K562 (cell line): Measurements from ENCODE around the gene PSAP. TPM values are rescaled to one million over a fixed set of nuclear protein-coding genes. Genes with fewer than 3 reads are reported as not detected.

Experiments used
- ATAC-seq: fragments of 200-7000 bp; cut with Tn5 transposase; 3 replicates; pipeline ENCODE4 v1.9.1; 2020; ENCODE audit warnings: moderate library complexity
- BruUV-seq: library from RNA; stranded (reverse); fragments of 400-500 nt; replicated peaks from 2 replicates; lab custom pipeline; 2021; lab: Mats Ljungman, UMichigan
- CTCF ChIA-PET: fragments of 300-600 bp; formaldehyde crosslinking; extraction: SDS; loops from one replicate; lab custom pipeline; 2021; ENCODE audit warnings: low intra/inter-chr PET ratio; lab: Yijun Ruan, JAX
- POLR2A ChIA-PET: fragments of 300-600, 350-650 bp; sonication (Branson Sonifier 250); formaldehyde crosslinking; extraction: SDS; loops from one replicate; lab custom pipeline; 2021; ENCODE audit warnings: antibody characterized with exemption, inconsistent platforms; lab: Yijun Ruan, JAX
- DNase-seq, 4 experiments: peaks; one replicate each; pipeline versions ENCODE4 v3.0.0 to v3.0.0-alpha.2; 2011 to 2018; ENCODE audit warnings: low spot score in 3 of 4, mixed read lengths in 3 of 4; ENCODE audit errors: extremely low read depth in 1 of 4
- FAIRE-seq: peaks from 2 replicates; lab custom pipeline; 2011; peaks lifted over from hg19 to GRCh38; lab: Jason Lieb, UNC
- H2AFZ ChIP-seq: 2 replicates; pipeline ENCODE4 v1.6.0; 2011; ENCODE audit warnings: low read depth, low read length, control low read depth, inconsistent platforms
- H3K27ac ChIP-seq: fragments of 200-600 bp; 3 replicates; pipeline ENCODE4 v1.8.0; 2011; ENCODE audit warnings: low read depth, mild to moderate bottlenecking, control low read depth, inconsistent platforms, low read length, moderate library complexity, mixed read lengths; ENCODE audit errors: extremely low read depth
- H3K27me3 ChIP-seq, 2 experiments: fragments of 300-600 bp in 1 of 2; 2 replicates in 1 of 2; 3 replicates in 1 of 2; pipeline versions ENCODE4 v1.6.0 to v1.8.0; 2011; ENCODE audit warnings: inconsistent platforms in 2 of 2, low read length in 2 of 2, mild to moderate bottlenecking in 1 of 2, mixed read lengths in 1 of 2, moderate library complexity in 1 of 2; ENCODE audit not compliant: control insufficient read depth in 2 of 2, insufficient read depth in 2 of 2
- H3K36me3 ChIP-seq: fragments of 300-600 bp; 3 replicates; pipeline ENCODE4 v1.8.0; 2011; ENCODE audit warnings: mild to moderate bottlenecking, low read length, inconsistent platforms; ENCODE audit not compliant: control insufficient read depth, insufficient read depth
- H3K4me1 ChIP-seq, 2 experiments: fragments of 200-600 bp in 1 of 2; replicated peaks in 1 of 2; 2 replicates in 1 of 2; 3 replicates in 1 of 2; pipeline versions ENCODE4 v1.5.1 to v1.8.0; 2011; ENCODE audit warnings: inconsistent platforms in 2 of 2, low read length in 2 of 2, mild to moderate bottlenecking in 1 of 2, mixed read lengths in 1 of 2, moderate library complexity in 1 of 2; ENCODE audit not compliant: control insufficient read depth in 2 of 2, insufficient read depth in 2 of 2
- H3K4me2 ChIP-seq: 2 replicates; pipeline ENCODE4 v1.6.1; 2011; ENCODE audit warnings: low read length, control low read depth, inconsistent platforms, mixed read lengths; ENCODE audit not compliant: insufficient read depth
- H3K4me3 ChIP-seq: fragments of 200-600 bp; sonication (generic), shearing (Covaris generic); 2 replicates; pipeline ENCODE4 v1.5.1; 2016; ENCODE audit warnings: control low read depth, inconsistent platforms
- H3K79me2 ChIP-seq: fragments of 200-600 bp; 3 replicates; pipeline ENCODE4 v1.8.0; 2011; ENCODE audit warnings: low read length, inconsistent platforms; ENCODE audit not compliant: control insufficient read depth, insufficient read depth
- H3K9ac ChIP-seq, 2 experiments: 2 replicates each; pipeline versions ENCODE4 v1.6.0 to v1.6.1; 2011; ENCODE audit warnings: low read depth in 2 of 2, low read length in 2 of 2, control low read depth in 1 of 2, inconsistent platforms in 1 of 2, mild to moderate bottlenecking in 1 of 2, mixed read lengths in 1 of 2; ENCODE audit not compliant: insufficient read depth in 1 of 2
- H3K9me1 ChIP-seq: one replicate; pipeline ENCODE4 v1.6.0; 2011; ENCODE audit warnings: inconsistent platforms, mild to moderate bottlenecking, low read length, moderate library complexity; ENCODE audit not compliant: control insufficient read depth, insufficient read depth
- H3K9me3 ChIP-seq: replicated peaks from 2 replicates; pipeline ENCODE4 v1.5.1; 2011; ENCODE audit warnings: low read depth, low read length, inconsistent platforms; ENCODE audit not compliant: control insufficient read depth, insufficient read depth
- H4K20me1 ChIP-seq: replicated peaks from 2 replicates; pipeline ENCODE4 v1.6.1; 2011; ENCODE audit warnings: low read length, inconsistent platforms, mixed read lengths; ENCODE audit not compliant: control insufficient read depth, insufficient read depth
- ATF1 ChIP-seq, 2 experiments: fragments of 450-650 bp in 1 of 2; IDR thresholded peaks; 2 replicates each; pipeline ENCODE4 v1.6.1; 2016; ENCODE audit warnings: missing compliant biosample characterization in 1 of 2, missing genetic modification characterization in 1 of 2
- CREM ChIP-seq: IDR thresholded peaks from 2 replicates; pipeline ENCODE4 v1.6.1; 2014; ENCODE audit warnings: antibody characterized with exemption, low read depth
- GTF2E2 ChIP-seq: fragments of 200-800 bp; sonication (Bioruptor generic); IDR thresholded peaks from 2 replicates; pipeline ENCODE4 v1.6.1; 2016; ENCODE audit warnings: missing genetic modification characterization, missing compliant biosample characterization
- HLTF ChIP-seq: fragments of 450-650 bp; IDR thresholded peaks from 2 replicates; pipeline ENCODE4 v1.6.1; 2016
- HMG20B ChIP-seq: fragments of 250-450 bp; sonication (Bioruptor Pico); IDR thresholded peaks from 2 replicates; pipeline ENCODE4 v1.5.0; 2021; ENCODE audit warnings: mild to moderate bottlenecking
- SMARCC2 ChIP-seq: fragments of 450-650 bp; IDR thresholded peaks from 2 replicates; pipeline ENCODE4 v1.6.1; 2017; ENCODE audit warnings: antibody characterized with exemption, moderate library complexity, mild to moderate bottlenecking, low read depth
- SNIP1 ChIP-seq: fragments of 450-650 bp; IDR thresholded peaks from 2 replicates; pipeline ENCODE4 v1.7.1; 2017; ENCODE audit warnings: low read depth, mild to moderate bottlenecking
- SREBF2 ChIP-seq: sonication (generic); formaldehyde crosslinking; IDR thresholded peaks from 2 replicates; pipeline ENCODE4 v1.4.0; 2020; ENCODE audit warnings: mild to moderate bottlenecking, missing genetic modification reagents
- SRSF1 ChIP-seq: fragments of 200-400 bp; formaldehyde crosslinking; IDR thresholded peaks from 2 replicates; pipeline ENCODE4 v1.6.1; 2017; ENCODE audit warnings: mild to moderate bottlenecking, low read depth, low read length, moderate library complexity
- TCF15 ChIP-seq: fragments of 250-450 bp; sonication (Bioruptor Pico); IDR thresholded peaks from 2 replicates; pipeline ENCODE4 v1.8.0; 2022; ENCODE audit warnings: moderate library complexity, mild to moderate bottlenecking, inconsistent platforms
- TCFL5 ChIP-seq: fragments of 250-450 bp; sonication (Bioruptor Pico); conservative IDR thresholded peaks from 2 replicates; pipeline ENCODE4 v1.6.1; 2021; ENCODE audit warnings: mild to moderate bottlenecking, moderate library complexity, matching md5 sums
- TSC22D4 ChIP-seq: fragments of 450-650 bp; IDR thresholded peaks from 2 replicates; pipeline ENCODE4 v1.6.1; 2016; ENCODE audit warnings: missing genetic modification characterization, missing biosample characterization, control low read depth
- ZNF143 ChIP-seq: sonication (generic); formaldehyde crosslinking; IDR thresholded peaks from 2 replicates; pipeline ENCODE4 v1.9.0; 2022; ENCODE audit warnings: mild to moderate bottlenecking, missing genetic modification reagents
- ZNF354B ChIP-seq: fragments of 250-450 bp; sonication (Bioruptor Pico); IDR thresholded peaks from 2 replicates; pipeline ENCODE4 v1.4.0; 2020
- WGBS: fragments of 100-300 bp; shearing (Covaris generic); methylation state at CpG from one replicate; pipeline ENCODE4 v1.1.6; 2016; ENCODE audit warnings: low coverage, mixed read lengths; ENCODE audit not compliant: insufficient coverage; ENCODE audit errors: missing lambda C conversion rate; 5-methylcytosine and 5-hydroxymethylcytosine counted together
- in situ Hi-C: fragments of 300-500 bp; cut with MboI; formaldehyde crosslinking; loops from 4 replicates; pipeline ENCODE4 v1.15.0; 2018; ENCODE audit warnings: inconsistent platforms, mixed read lengths
- intact Hi-C: fragments of 100-400 bp; cut with micrococcal nuclease; formaldehyde crosslinking; loops from 2 replicates; pipeline ENCODE4 v1.14.2; 2022
- polyA plus RNA-seq, 8 experiments: library from polyadenylated mRNA; depleted of rRNA in 4 of 8; stranded (reverse) in 5 of 8; unstranded in 3 of 8; fragments of >200 nt; fragmentation: Nextera tagmentation in 2 of 8; fragmentation: Illumina TruSeq in 1 of 8; extraction: Ambion mirVana in 2 of 8; extraction: Trizol in 1 of 8; gene quantifications; 2 replicates each; pipeline versions ENCODE4 v1.2.1 to v1.2.3, GENCODE V29; 2011 to 2014; ENCODE audit warnings: inconsistent platforms in 1 of 8, missing spikeins in 1 of 8
- total RNA-seq, 7 experiments: library from RNA; depleted of rRNA in 6 of 7; stranded (reverse); fragments of >200 nt in 6 of 7; fragmentation: Illumina TruSeq in 2 of 7; extraction: Trizol in 2 of 7; gene quantifications; 2 replicates each; pipeline versions ENCODE4 v1.2.1 to v1.2.3, GENCODE V29; 2011 to 2021; ENCODE audit warnings: low replicate concordance in 1 of 7
- TF ChIP-seq, protein P1 (sequence below): fragments of 250-450 bp; sonication (Bioruptor Pico); IDR thresholded peaks from 2 replicates; pipeline ENCODE4 v1.5.0; 2021
- TF ChIP-seq, protein P2 (sequence below): fragments of 450-650 bp; formaldehyde crosslinking; IDR thresholded peaks from 2 replicates; pipeline ENCODE4 v1.4.0; 2020; ENCODE audit warnings: mild to moderate bottlenecking, mixed read lengths
- TF ChIP-seq, protein P3 (sequence below): fragments of 450-650 bp; IDR thresholded peaks from 2 replicates; pipeline ENCODE4 v1.6.1; 2016; ENCODE audit warnings: antibody characterized with exemption

The PSAP gene
- total and polyA plus RNA-seq, 9 of the 15 experiments (the other 6 are each of a cell fraction or from before 2014, with no cell fraction given), result 245 to 700 (median 429) TPM

DNA sequence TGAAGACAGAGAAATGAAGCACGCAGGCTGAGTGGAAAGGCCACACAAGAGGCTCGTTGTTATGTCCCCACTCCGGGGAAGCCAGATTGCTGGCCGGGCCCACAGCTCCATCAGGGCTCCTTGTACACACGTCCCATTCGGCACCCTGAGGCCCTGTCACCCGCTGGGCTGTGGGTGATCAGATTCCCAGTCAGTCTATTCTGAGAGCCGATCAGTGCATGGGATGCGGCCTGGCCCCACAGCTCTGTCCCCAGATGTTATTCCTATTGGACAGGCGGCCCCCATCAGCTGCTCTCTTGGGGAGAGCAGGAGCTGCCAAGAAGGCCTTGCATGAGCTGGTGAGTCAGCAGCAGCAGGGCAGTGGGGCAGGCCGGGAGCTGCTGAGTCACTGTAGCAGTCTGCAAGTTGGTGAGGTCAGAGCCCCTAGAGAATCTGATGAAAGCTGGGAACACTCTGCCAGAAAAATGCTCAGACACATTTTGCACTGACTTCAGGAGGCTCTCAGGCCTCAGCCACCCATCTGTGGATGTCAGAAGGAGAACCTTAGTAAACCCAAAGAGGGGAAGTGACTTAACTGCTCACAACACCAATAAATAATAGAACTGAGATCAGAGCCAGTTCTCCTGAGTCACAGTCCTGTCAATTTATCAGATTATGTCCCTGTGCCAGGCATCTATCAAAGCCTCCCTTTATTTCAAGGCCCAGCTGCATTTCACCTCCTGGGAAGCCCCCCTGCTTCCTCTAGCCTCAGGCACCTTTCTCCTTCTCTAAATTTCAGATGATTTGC is 9.4 kb upstream of the PSAP start:
- peak overlapping the region; percentile 92 for H2AFZ ChIP-seq
- TF ChIP-seq GTF2E2 (tag), result peak; percentile 61
- no peak for TF ChIP-seq HMG20B
- no peak for TF ChIP-seq TSC22D4 (tag)
- TF ChIP-seq SNIP1, result no peak
- TF ChIP-seq ZNF143 (CRISPR knock-in tag), result peak; percentile 76
- TF ChIP-seq ZNF354B (CRISPR knock-in tag), result no peak
- TF ChIP-seq TCFL5 (CRISPR knock-in tag), result peak; percentile 16; the same call in 1 of the 2 replicates
- TF ChIP-seq HLTF, result no peak
- no peak for TF ChIP-seq ATF1 (CRISPR knock-in tag; IDR thresholded peaks at IDR 0.05)
- TF ChIP-seq ATF1 (tag; IDR thresholded peaks at IDR 0.05), result peak; percentile 90
- TF ChIP-seq, protein P1, sequence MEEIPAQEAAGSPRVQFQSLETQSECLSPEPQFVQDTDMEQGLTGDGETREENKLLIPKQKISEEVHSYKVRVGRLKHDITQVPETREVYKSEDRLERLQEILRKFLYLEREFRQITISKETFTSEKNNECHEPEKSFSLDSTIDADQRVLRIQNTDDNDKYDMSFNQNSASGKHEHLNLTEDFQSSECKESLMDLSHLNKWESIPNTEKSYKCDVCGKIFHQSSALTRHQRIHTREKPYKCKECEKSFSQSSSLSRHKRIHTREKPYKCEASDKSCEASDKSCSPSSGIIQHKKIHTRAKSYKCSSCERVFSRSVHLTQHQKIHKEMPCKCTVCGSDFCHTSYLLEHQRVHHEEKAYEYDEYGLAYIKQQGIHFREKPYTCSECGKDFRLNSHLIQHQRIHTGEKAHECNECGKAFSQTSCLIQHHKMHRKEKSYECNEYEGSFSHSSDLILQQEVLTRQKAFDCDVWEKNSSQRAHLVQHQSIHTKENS (CRISPR knock-in tag), result no peak
- peak; percentile 80 for TF ChIP-seq CREM
- peak; percentile 89 for TF ChIP-seq TCF15
- TF ChIP-seq, protein P2, sequence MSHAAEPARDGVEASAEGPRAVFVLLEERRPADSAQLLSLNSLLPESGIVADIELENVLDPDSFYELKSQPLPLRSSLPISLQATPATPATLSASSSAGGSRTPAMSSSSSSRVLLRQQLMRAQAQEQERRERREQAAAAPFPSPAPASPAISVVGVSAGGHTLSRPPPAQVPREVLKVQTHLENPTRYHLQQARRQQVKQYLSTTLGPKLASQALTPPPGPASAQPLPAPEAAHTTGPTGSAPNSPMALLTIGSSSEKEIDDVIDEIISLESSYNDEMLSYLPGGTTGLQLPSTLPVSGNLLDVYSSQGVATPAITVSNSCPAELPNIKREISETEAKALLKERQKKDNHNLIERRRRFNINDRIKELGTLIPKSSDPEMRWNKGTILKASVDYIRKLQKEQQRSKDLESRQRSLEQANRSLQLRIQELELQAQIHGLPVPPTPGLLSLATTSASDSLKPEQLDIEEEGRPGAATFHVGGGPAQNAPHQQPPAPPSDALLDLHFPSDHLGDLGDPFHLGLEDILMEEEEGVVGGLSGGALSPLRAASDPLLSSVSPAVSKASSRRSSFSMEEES (CRISPR knock-in tag), result no peak; the same call in 1 of the 2 replicates
- TF ChIP-seq SREBF2 (CRISPR knock-in tag), result no peak
- peak; percentile 91 for TF ChIP-seq SMARCC2
- TF ChIP-seq, protein P3, sequence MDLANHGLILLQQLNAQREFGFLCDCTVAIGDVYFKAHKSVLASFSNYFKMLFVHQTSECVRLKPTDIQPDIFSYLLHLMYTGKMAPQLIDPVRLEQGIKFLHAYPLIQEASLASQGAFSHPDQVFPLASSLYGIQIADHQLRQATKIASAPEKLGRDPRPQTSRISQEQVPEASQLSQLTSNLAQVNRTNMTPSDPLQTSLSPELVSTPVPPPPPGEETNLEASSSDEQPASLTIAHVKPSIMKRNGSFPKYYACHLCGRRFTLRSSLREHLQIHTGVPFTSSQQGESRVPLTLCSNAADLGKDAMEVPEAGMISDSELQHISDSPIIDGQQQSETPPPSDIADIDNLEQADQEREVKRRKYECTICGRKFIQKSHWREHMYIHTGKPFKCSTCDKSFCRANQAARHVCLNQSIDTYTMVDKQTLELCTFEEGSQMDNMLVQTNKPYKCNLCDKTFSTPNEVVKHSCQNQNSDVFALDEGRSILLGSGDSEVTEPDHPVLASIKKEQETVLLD, result peak; percentile 79
- TF ChIP-seq SRSF1, result no peak

More for the DNA sequence above, 9.4 kb upstream of the PSAP start:
- in situ Hi-C loops, result no loop called here
- CTCF ChIA-PET, result no interaction called here
- H3K79me2 ChIP-seq, result no peaks in the 10 kb centered on the region
- peaks cover 44 to 47% of the 10 kb centered on the region in 2 experiments for H3K4me1 ChIP-seq
- H3K9me3 ChIP-seq, result no peaks in the 10 kb centered on the region
- TSS peak; percentile 94 for BruUV-seq
- H3K9me1 ChIP-seq, result no peaks in the 10 kb centered on the region
- FAIRE-seq, result peak; percentile 98
- no peak overlapping the region for H3K4me3 ChIP-seq
- H3K9ac ChIP-seq, result peak overlapping the region; percentile 77 to 89
- peak; percentile 95 for ATAC-seq
- intact Hi-C loops, result loop anchor here (2.0 kb wide), 1 partner anchor 28 kb away; no protein-coding TSS in a partner anchor
- H3K4me2 ChIP-seq, result peak overlapping the region; percentile 68
- peak; percentile 93 to 98 (median 94) for DNase-seq
- H3K36me3 ChIP-seq, result no peaks in the 10 kb centered on the region
- H4K20me1 ChIP-seq, result no peaks in the 10 kb centered on the region
- H3K27ac ChIP-seq, result peak overlapping the region; percentile 98
- H3K27me3 ChIP-seq, result no peaks in the 10 kb centered on the region
- WGBS, result 5% methylated on average over 11 of the region's 11 CpGs
- POLR2A ChIA-PET, result interaction anchor here (0.6 to 4.1 kb wide), 22 partner anchors 7 to 461 kb away, joined by 3 to 84 read pairs (median 4); partner anchors contain the start of genes DDIT4 and PSAP
